PC-3 (cell line): ENCODE results near the gene IFTAP. TPM values are rescaled to one million over a fixed set of nuclear protein-coding genes. Genes with fewer than 3 reads are reported as not detected.

Source experiments
- ATAC-seq: fragments of 200-7000 bp; cut with Tn5 transposase; 2 replicates; pipeline ENCODE4 v1.9.1; 2020; ENCODE audit warnings: mild to moderate bottlenecking, moderate library complexity
- BruUV-seq: library from RNA; stranded (reverse); fragments of 400-500 nt; replicated peaks from 2 replicates; lab custom pipeline; 2021; lab: Mats Ljungman, UMichigan
- CTCF ChIA-PET: fragments of 300-600 bp; sonication (Branson Sonifier 250); formaldehyde crosslinking; loops from one replicate; lab custom pipeline; 2022; ENCODE audit warnings: antibody characterized with exemption; lab: Charles Lee
- POLR2A ChIA-PET: fragments of 300-600 bp; sonication (Branson Sonifier 250); formaldehyde crosslinking; loops from one replicate; lab custom pipeline; 2022; ENCODE audit warnings: antibody characterized with exemption; ENCODE audit not compliant: unreplicated experiment; lab: Charles Lee
- DNase-seq: peaks from one replicate; pipeline ENCODE4 v3.0.0-alpha.2; 2015
- H2AFZ ChIP-seq: fragments of 300-600 bp; sonication (generic); 2 replicates; pipeline ENCODE4 v1.6.0; 2016; ENCODE audit warnings: antibody characterized with exemption, low read length
- H3F3A ChIP-seq: fragments of 300-600 bp; sonication (generic); one replicate; pipeline ENCODE4 v1.6.0; 2017; ENCODE audit warnings: antibody characterized with exemption, low read length, control low read depth, mild to moderate bottlenecking; ENCODE audit not compliant: unreplicated experiment
- H3K27ac ChIP-seq: fragments of 300-600 bp; sonication (generic); 2 replicates; pipeline ENCODE4 v1.5.1; 2016; ENCODE audit warnings: mild to moderate bottlenecking, low read length
- H3K27me3 ChIP-seq: fragments of 300-600 bp; sonication (generic); 2 replicates; pipeline ENCODE4 v1.6.1; 2016; ENCODE audit warnings: low read length, mixed read lengths
- H3K36me3 ChIP-seq: fragments of 300-600 bp; sonication (generic); 2 replicates; pipeline ENCODE4 v1.6.1; 2016; ENCODE audit warnings: low read depth, mixed run types, low read length, mixed read lengths
- H3K4me1 ChIP-seq: fragments of 300-600 bp; sonication (generic); 2 replicates; pipeline ENCODE4 v1.5.1; 2016; ENCODE audit warnings: low read length; ENCODE audit not compliant: insufficient read depth
- H3K4me2 ChIP-seq: fragments of 300-600 bp; sonication (generic); 2 replicates; pipeline ENCODE4 v1.6.0; 2016; ENCODE audit warnings: low read length
- H3K4me3 ChIP-seq: fragments of 300-600 bp; sonication (generic); 2 replicates; pipeline ENCODE4 v1.5.1; 2016; ENCODE audit warnings: mild to moderate bottlenecking, low read length, mixed read lengths
- H3K79me2 ChIP-seq: fragments of 300-600 bp; sonication (generic); 2 replicates; pipeline ENCODE4 v1.6.1; 2017; ENCODE audit warnings: low read length, mixed read lengths
- H3K9ac ChIP-seq: fragments of 300-600 bp; sonication (generic); 2 replicates; pipeline ENCODE4 v1.6.0; 2016; ENCODE audit warnings: mild to moderate bottlenecking, low read length
- H3K9me2 ChIP-seq: fragments of 300-600 bp; sonication (generic); replicated peaks from 2 replicates; pipeline ENCODE4 v1.6.1; 2016; ENCODE audit warnings: mixed run types, low read length, mixed read lengths
- H3K9me3 ChIP-seq: fragments of 300-600 bp; sonication (generic); 2 replicates; pipeline ENCODE4 v1.6.1; 2016; ENCODE audit warnings: low read length, mixed read lengths
- H4K20me1 ChIP-seq: fragments of 300-600 bp; sonication (generic); 2 replicates; pipeline ENCODE4 v1.6.1; 2016; ENCODE audit warnings: low read length, mixed read lengths
- CTCF ChIP-seq: fragments of 300-600 bp; sonication (generic); conservative IDR thresholded peaks from 2 replicates; pipeline ENCODE4 v1.5.1; 2017; ENCODE audit warnings: antibody characterized with exemption, low read depth, mild to moderate bottlenecking, low read length
- EZH2 ChIP-seq: fragments of 300-600 bp; sonication (generic); IDR thresholded peaks from one replicate; pipeline ENCODE4 v1.6.1; 2017; ENCODE audit warnings: antibody characterized with exemption, mild to moderate bottlenecking, low read length; ENCODE audit not compliant: unreplicated experiment
- EZH2phosphoT487 ChIP-seq: fragments of 300-600 bp; sonication (generic); IDR thresholded peaks from 2 replicates; pipeline ENCODE4 v1.6.1; 2018; ENCODE audit warnings: mild to moderate bottlenecking, antibody characterized with exemption, low read length, borderline replicate concordance
- intact Hi-C: fragments of 100-400 bp; cut with micrococcal nuclease; formaldehyde crosslinking; loops from 2 replicates; pipeline ENCODE4 v1.9.0; 2023
- total RNA-seq: library from RNA; depleted of rRNA; stranded (reverse); fragments of >200 nt; gene quantifications from 2 replicates; pipeline ENCODE4 v1.2.3, GENCODE V29; 2014

Gene IFTAP
- total RNA-seq, 1 experiment from 2014 or later = 17.6 TPM

- Histone ChIP-seq H3K36me3 (no peaks in the 10 kb centered on the region), H3F3A (no peaks in the 10 kb centered on the region), H3K9me2 (no peaks in the 10 kb centered on the region), H3K79me2 (no peaks in the 10 kb centered on the region), H3K27me3 (no peaks in the 10 kb centered on the region), H3K27ac (no peak overlapping the region), H3K4me1 (no peaks in the 10 kb centered on the region), H3K9ac (no peak overlapping the region), H3K4me3 (no peak overlapping the region), H3K4me2 (no peak overlapping the region), H2AFZ (no peak overlapping the region), H3K9me3 (no peaks in the 10 kb centered on the region), H4K20me1 (no peaks in the 10 kb centered on the region)
- ATAC-seq (no peak), DNase-seq (no peak)
- ChIA-PET POLR2A (no interaction called here), CTCF (no interaction called here)
- TF ChIP-seq CTCF (no peak), EZH2phosphoT487 (no peak), EZH2 (no peak)
- intact Hi-C loops = no loop called here
- no TSS peak for BruUV-seq
Observed at GRCh38 chr11:36631774-36632173, 37.5 kb downstream of the IFTAP start.

- no peaks in the 10 kb centered on the region for H3F3A ChIP-seq
- no peak overlapping the region for H3K4me3 ChIP-seq
- H3K79me2 ChIP-seq = no peaks in the 10 kb centered on the region
- TF ChIP-seq EZH2 (no peak), CTCF (no peak), EZH2phosphoT487 (no peak)
- BruUV-seq = no TSS peak
- H3K36me3 ChIP-seq = no peaks in the 10 kb centered on the region
- ATAC-seq (no peak), DNase-seq (no peak)
- H3K27ac ChIP-seq = no peak overlapping the region
- no peaks in the 10 kb centered on the region for H3K4me1 ChIP-seq
- POLR2A ChIA-PET = interaction anchor here (0.6 kb wide), 1 partner anchor 411 kb away, joined by 3 read pairs; no protein-coding TSS in a partner anchor
- CTCF ChIA-PET = no interaction called here
- intact Hi-C loops = no loop called here
- H3K9ac ChIP-seq = no peak overlapping the region
- no peaks in the 10 kb centered on the region for H4K20me1 ChIP-seq
- H3K9me3 ChIP-seq = no peaks in the 10 kb centered on the region
- H3K4me2 ChIP-seq = no peak overlapping the region
- H3K27me3 ChIP-seq = no peaks in the 10 kb centered on the region
- no peaks in the 10 kb centered on the region for H3K9me2 ChIP-seq
- H2AFZ ChIP-seq = no peak overlapping the region
Observed at GRCh38 chr11:36635066-36635862, 41.0 kb downstream of the IFTAP start.

- no peaks in the 10 kb centered on the region for H3K27me3 ChIP-seq
- H3K4me1 ChIP-seq = no peaks in the 10 kb centered on the region
- H3K9me3 ChIP-seq = no peaks in the 10 kb centered on the region
- H3K9ac ChIP-seq = no peak overlapping the region
- H3K4me2 ChIP-seq = no peak overlapping the region
- no peaks in the 10 kb centered on the region for H4K20me1 ChIP-seq
- BruUV-seq = no TSS peak
- no peaks in the 10 kb centered on the region for H3K79me2 ChIP-seq
- POLR2A ChIA-PET = no interaction called here
- H3K27ac ChIP-seq = no peak overlapping the region
- CTCF ChIA-PET = no interaction called here
- ATAC-seq (no peak), DNase-seq (no peak)
- TF ChIP-seq CTCF (no peak), EZH2phosphoT487 (no peak)
- intact Hi-C loops = no loop called here
- H3K4me3 ChIP-seq = no peak overlapping the region
- no peaks in the 10 kb centered on the region for H3K9me2 ChIP-seq
- H2AFZ ChIP-seq = no peak overlapping the region
- H3K36me3 ChIP-seq = no peaks in the 10 kb centered on the region
- H3F3A ChIP-seq = no peaks in the 10 kb centered on the region
Observed at GRCh38 chr11:36638556-36638955, 44.3 kb downstream of the IFTAP start.
